ENCODE data around the gene E4F1.
"Not testable (repeated sequence)": the region's sequence is repeated elsewhere in the genome, so short reads cannot be mapped to it uniquely, and the experiment has no call there.

The E4F1 gene

DNA sequence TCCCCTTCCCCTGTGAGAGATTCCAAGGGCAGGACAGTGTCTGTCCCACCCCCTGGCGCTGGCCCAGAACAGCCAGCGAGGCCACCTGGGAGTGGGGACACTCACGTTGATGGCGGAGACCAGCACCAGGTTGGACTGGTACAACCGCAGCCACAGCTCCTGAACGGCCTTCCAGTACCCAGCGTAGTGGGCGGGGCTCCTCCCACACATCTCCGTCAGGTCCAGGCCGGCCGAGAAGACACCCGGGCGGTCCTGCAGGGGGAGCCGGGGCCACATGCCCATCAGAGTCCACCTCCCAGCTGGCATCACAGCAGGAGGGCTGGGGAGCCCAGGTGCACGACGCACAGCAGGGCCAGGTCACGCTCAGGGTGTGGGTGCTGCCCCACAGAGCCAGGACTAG is 20.9 kb downstream of the E4F1 start:
- DNase-seq (ENCODE audit: low read depth): no peak

- no peak for DNase-seq (ENCODE audit: low read depth)
Measured at GRCh38 chr16:2244926-2245795, 21.8 kb downstream of the E4F1 start.

DNA sequence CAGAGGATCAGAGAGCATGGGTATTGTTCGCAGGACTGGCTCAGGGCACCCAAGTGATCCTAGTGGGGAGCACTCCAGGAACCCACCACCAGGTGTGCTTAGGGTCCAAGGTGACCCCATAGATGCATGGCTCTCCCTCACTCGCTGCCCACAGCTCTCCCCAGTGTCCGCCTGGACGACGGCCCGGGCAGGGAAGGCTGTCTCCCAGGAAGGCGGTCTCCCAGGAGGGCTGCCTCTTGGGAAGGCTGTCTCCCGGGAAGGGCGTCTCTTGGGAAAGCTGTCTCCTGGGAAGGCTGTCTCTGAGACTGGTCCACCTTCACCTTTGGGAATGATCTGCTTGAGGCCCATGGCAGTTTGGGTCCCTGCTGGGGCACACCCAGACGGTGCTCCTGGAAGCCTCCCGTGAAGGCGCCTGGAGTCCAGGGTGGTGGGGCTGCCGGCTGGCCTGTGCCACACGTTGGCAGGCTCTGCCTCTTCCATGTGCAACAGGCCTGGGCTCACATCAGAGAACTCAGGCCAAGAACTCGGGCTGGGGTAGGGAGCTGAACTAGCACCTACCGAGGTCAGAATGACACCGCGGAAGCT is 23.0 kb downstream of the E4F1 start:
- no peak for DNase-seq (ENCODE audit: low read depth)

GRCh38 chr16:2250652-2251295 is 27.4 kb downstream of the E4F1 start:
- DNase-seq (ENCODE audit: low read depth): peak; percentile 32

DNA sequence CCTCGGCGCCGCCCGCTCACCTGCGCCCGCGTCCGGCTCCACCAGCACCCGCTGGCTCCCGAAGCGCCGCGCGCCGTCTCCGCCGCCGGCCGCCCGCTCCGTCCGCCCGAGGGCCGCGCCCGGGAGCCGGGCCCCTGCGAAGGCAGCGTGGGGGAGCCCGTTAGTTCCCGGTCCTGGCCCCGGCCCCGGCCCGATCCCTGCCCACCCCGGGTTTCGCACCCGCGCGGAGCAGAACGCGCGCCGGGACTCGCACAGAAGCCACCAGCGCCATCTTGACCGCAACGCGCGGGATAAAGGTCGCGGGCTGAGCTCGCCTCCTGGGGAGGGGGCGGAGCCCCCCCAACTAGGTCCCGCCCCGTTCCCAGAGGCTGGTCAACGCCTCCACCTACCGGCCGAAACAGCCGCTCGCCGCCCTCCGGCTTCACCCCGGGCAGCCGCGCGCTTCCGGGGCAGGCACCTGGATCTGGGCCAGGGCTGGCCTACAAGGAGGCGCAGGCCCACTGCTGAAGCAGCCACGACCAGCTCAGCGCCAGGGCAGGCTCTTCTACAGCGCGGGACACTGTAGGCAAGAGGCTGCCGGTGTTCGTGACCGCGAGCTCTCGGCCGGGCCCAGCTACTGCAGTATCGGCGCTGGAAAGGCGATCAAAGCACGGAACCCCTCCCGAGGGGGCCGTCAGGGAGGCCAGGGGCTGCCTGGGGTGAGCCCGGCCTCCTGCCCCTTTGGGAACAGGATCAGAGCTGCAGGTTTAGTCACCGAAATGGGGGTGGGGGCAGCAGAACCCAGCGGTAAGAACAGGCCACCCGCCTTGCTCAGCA is 28.1 kb downstream of the E4F1 start, which contains the start of gene ECI1:
TSS of gene ECI1 (minus strand) at position 292 of the 816 bp plus-strand sequence. CDS start at position 271, 21 bp downstream.
- DNase-seq (ENCODE audit: low read depth): peak; percentile 46

- no peak for DNase-seq (ENCODE audit: low read depth)
Measured at GRCh38 chr16:2252806-2253148, 29.4 kb downstream of the E4F1 start.

DNA sequence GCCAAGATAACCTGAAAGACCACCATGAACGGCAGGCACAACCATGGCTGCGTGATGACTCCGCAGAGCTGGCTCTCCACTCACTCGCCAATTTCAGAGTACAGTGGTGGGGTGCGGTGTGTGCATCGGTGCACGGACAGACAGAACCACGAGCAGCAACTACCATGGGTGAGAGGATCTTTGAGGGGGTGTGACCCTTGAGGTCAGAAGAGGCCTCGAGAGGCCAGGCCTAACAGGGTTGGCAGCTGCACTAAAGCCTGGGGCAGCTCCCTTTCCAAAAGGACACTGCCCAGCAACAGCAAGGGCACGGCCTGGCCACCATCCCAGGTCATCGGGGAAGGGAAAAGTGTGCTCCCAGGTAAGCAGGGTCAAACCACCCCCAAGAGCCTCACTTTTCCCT is 29.9 kb downstream of the E4F1 start:
- DNase-seq (ENCODE audit: low read depth): no peak

GRCh38 chr16:2256531-2257140 is 33.2 kb downstream of the E4F1 start:
- DNase-seq (ENCODE audit: low read depth): no peak

DNA sequence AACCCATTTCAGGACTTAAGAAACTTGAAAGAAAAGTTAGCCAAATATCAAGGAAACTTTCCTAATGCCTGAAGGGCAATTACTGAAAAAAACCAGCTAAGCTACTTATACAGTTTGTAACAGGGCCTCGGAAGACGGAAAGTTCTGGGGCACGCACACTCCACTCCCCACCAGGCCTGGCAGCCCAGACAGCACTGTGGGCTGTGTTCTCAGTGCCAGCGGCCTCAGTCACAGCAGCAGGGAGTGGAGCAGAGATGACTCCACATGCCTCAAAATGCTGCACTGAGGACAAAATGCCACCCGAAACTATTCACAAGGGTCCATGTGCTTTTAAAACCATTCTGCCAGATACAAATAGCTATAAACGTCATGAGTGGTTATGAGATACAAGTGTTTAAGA is 34.3 kb downstream of the E4F1 start:
- DNase-seq (ENCODE audit: low read depth): no peak

DNA sequence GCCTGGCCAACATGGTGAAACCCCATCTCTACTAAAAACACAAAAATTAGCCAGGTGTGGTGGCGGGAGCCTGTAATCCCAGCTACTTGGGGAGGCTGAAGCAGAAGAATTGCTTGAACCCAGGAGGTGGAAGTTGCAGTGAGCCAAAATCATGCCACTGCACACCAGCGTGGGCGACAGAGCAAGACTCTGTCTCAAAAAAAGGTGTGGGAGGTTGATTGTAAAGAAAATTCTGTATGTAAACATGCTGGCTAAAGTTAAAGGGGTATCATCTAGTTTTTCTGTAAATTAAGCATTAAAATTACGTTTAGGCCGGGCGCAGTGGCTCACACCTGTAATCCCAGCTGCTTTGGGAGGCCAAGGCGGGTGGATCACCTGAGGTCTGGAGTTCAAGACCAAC is 35.1 kb downstream of the E4F1 start:
- DNase-seq (ENCODE audit: low read depth): not testable (repeated sequence)

DNA sequence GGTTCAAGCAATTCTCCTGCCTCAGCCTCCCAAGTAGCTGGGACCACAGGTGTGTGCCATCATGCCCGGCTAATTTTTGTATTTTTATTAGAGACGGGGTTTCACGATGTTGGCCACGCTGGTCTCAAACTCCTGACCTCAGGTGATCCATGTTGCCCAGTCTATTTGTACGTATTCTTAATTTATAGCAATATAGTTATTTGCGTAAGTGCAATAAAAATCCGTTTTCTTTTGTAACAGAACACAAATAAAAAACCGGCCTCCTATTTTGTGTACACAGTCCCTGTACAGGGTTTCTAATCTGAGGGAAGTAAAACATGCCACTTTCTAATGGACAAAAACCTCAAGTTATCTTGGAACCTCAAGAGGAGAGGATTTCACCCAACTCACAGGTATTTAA is 36.9 kb downstream of the E4F1 start:
- DNase-seq (ENCODE audit: low read depth): no peak

GRCh38 chr16:2263026-2263425 is 39.6 kb downstream of the E4F1 start:
- DNase-seq (ENCODE audit: low read depth): not testable (repeated sequence)

- peak; percentile 12 for DNase-seq (ENCODE audit: low read depth)
Measured at GRCh38 chr16:2266887-2267286, 43.5 kb downstream of the E4F1 start.

- DNase-seq (ENCODE audit: low read depth): peak; percentile 9
Measured at GRCh38 chr16:2267505-2267912, 44.1 kb downstream of the E4F1 start.

DNA sequence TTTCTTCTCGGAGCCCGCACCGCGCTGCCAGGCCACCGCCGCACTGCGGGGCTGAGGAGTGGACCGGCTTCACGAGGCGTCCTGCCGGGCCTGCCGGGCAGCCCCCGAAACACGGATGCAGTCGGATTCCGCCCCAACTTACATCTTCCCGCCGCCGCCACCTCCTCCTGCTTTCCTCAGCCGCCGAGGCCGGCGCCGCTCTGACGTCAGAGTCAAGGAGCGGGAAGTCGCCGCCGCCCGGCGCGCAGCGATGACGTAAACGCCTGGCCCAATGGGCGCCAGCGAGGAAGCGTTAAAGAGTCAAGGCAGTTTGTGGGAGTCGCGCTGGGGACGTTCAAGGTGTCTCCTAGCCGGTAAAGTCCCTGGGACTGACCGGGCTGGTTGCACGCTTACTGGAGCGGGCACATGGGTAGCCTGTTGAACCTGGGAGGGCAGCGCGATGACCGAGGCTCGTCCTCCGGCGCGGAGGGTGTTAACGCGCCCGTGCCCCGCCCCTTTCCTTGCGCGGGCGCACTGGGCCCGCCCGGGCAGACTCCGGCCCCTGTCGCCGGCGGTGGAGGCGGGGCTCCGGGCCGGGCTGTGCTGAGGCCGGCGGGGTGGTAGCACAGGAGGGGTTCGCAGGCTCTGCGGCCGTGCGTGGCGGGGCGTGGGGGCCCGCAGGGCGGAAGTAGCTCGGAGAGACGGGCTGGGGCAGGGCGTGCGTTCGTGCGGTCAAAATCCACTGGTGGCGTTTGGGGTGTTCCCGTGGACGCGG is 44.7 kb downstream of the E4F1 start, which contains the start of gene RNPS1:
TSS of gene RNPS1 (minus strand) at position 214 of the 754 bp plus-strand sequence. CDS start 3,483 bp downstream, outside the sequence.
- DNase-seq (ENCODE audit: low read depth): peak; percentile 94

DNA sequence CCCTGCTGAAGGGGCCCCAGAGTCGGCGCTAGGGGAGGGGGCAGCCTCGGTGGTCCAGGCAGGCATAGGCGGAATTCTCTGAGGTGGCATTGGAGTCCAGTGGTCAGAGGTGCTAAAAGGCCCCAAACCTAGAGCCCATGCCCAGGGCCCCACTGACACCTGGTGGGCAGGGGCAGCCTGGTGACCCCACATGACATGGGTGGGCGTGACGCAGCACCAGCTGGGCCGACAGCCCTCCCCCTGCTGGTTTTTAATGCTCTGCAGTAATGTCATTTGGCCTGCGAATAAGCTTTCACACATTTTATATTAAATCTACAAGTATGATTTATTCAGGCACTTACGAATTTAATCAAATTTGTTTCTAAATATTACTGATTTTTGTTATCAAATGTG is 46.7 kb downstream of the E4F1 start:
- DNase-seq (ENCODE audit: low read depth): no peak

DNA sequence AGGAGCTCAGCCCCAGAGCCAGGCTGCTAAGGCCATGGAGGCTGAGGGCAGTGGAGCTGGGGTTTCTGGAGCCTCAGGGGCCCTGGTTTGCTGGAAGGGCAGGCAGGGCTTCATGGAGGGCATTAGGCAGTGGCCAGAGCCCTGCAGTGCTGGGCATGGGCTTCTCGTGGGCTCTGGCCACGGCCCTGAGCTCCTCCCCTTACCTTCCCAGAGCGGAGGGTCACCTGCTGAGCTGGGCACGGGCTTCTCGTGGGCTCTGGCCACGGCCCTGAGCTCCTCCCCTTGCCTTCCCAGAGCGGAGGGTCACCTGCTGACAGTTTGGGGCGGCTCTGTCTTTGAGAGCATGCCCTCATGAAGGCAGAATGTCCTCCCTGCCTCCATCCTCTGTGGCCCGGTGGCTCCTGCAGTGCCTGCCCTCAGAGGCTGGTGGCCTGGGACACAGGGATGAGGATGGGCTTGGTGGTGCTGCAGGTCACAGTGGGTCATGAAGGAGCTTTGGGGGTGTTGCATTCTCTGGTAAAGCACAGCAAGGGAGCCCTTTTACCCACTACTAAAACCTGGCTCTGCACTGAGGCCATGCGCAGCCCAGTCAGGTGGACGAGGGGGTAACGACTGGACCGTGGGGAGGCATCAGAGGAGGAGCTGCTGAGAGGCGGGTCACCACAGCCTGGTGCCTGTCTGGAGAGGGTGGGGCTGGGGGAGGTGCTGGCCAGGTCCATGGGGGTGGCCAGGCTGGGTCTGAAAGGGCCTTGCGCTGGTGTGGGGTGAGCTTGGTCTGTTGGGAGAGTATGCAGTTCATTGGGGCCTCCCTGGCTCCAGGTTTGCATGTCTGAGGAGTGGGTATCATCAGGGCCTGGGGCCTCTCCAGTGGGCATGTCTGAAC is 47.4 kb downstream of the E4F1 start:
- DNase-seq (ENCODE audit: low read depth): no peak

GRCh38 chr16:2271848-2272461 is 48.6 kb downstream of the E4F1 start:
- DNase-seq (ENCODE audit: low read depth): no peak

GRCh38 chr16:2273484-2273883 is 50.1 kb downstream of the E4F1 start:
- no peak for DNase-seq (ENCODE audit: low read depth)

All from T follicular helper cell (primary cell).